Measurements from ENCODE around the gene CDC14A.

DNA sequence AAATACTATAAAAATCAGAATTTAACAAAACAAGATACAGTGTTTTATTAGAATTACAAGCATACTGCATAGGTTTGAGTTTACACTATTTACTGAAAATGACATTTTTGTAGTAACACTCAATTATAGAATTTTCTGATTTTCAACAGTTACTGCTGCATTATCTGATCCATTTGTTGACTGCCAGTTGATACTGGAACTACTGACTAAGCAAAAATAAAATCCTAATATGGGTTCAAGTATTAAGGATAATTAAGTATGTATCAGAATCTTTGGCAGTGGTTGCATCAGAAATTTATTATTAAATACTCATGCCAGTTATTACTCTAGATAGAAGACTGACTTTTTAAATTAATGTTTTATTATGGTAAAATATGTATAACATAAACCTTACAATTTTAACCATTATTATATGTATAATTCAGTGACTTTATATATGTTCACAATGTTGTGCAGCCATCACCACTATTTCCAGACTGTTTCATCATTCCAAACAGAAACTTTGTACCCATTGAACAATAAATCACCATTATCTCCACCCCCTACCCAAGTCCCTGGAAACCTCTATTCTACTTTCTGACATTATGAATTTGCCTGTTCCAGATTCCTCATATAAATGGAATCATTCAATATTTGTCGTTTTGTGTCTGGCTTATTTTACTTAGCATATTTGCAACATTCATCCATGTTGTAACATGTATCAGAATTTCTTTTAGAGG is 127.5 kb downstream of the CDC14A start:
- TF ChIP-seq POLR2AphosphoS5 (IDR thresholded peaks at IDR 0.05) (no peak), POLR2A (IDR thresholded peaks at IDR 0.05) (no peak)
- TF ChIP-seq, protein P1, sequence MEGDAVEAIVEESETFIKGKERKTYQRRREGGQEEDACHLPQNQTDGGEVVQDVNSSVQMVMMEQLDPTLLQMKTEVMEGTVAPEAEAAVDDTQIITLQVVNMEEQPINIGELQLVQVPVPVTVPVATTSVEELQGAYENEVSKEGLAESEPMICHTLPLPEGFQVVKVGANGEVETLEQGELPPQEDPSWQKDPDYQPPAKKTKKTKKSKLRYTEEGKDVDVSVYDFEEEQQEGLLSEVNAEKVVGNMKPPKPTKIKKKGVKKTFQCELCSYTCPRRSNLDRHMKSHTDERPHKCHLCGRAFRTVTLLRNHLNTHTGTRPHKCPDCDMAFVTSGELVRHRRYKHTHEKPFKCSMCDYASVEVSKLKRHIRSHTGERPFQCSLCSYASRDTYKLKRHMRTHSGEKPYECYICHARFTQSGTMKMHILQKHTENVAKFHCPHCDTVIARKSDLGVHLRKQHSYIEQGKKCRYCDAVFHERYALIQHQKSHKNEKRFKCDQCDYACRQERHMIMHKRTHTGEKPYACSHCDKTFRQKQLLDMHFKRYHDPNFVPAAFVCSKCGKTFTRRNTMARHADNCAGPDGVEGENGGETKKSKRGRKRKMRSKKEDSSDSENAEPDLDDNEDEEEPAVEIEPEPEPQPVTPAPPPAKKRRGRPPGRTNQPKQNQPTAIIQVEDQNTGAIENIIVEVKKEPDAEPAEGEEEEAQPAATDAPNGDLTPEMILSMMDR (IDR thresholded peaks at IDR 0.05 in 8 of 11, conservative IDR thresholded peaks at IDR 0.05 in 3 of 11): no peak
